HepG2 (cell line): ENCODE results near the gene DNAJB12. TPM values are rescaled to one million over a fixed set of nuclear protein-coding genes. Genes with fewer than 3 reads are reported as not detected.

Source experiments
- ATAC-seq: fragments of 200-7000 bp; cut with Tn5 transposase; 3 replicates; pipeline ENCODE4 v1.9.1; 2020; ENCODE audit warnings: mild to moderate bottlenecking, moderate library complexity
- BruUV-seq: library from RNA; stranded (reverse); fragments of 400-500 nt; replicated peaks from 2 replicates; lab custom pipeline; 2021; lab: Mats Ljungman, UMichigan
- CTCF ChIA-PET: fragments of 300-600 bp; formaldehyde crosslinking; extraction: SDS; loops from one replicate; lab custom pipeline; 2021; ENCODE audit warnings: low total read pairs, inconsistent platforms, low intra/inter-chr PET ratio; lab: Yijun Ruan, JAX
- POLR2A ChIA-PET: fragments of 350-600 bp; sonication (Branson Sonifier 250); formaldehyde crosslinking; loops from one replicate; lab custom pipeline; 2020; ENCODE audit warnings: antibody characterized with exemption, inconsistent platforms; lab: Yijun Ruan, JAX
- DNase-seq: peaks from one replicate; pipeline ENCODE4 v3.0.0-alpha.2; 2015; ENCODE audit warnings: low spot score
- FAIRE-seq: peaks from 3 replicates; lab custom pipeline; 2011; peaks lifted over from hg19 to GRCh38; lab: Jason Lieb, UNC
- H2AFZ ChIP-seq: one replicate; pipeline ENCODE4 v1.6.1; 2011; ENCODE audit warnings: low read length, inconsistent platforms
- H3K27ac ChIP-seq: fragments of 300-600 bp; 3 replicates; pipeline ENCODE4 v1.8.0; 2011; ENCODE audit warnings: mixed run types, mild to moderate bottlenecking, mixed read lengths, low read length, inconsistent platforms; ENCODE audit not compliant: insufficient read depth; ENCODE audit errors: extremely low read length
- H3K27me3 ChIP-seq, 2 experiments: fragments of 200-600 bp in 1 of 2; 2 replicates in 1 of 2; 3 replicates in 1 of 2; pipeline versions ENCODE4 v1.6.0 to v1.8.0; 2011; ENCODE audit warnings: low read length in 2 of 2, mild to moderate bottlenecking in 2 of 2, moderate library complexity in 2 of 2, inconsistent platforms in 1 of 2; ENCODE audit not compliant: insufficient read depth in 2 of 2, control insufficient read depth in 1 of 2
- H3K36me3 ChIP-seq, 2 experiments: fragments of 200-600 bp in 1 of 2; replicated peaks in 1 of 2; 2 replicates in 1 of 2; 3 replicates in 1 of 2; pipeline versions ENCODE4 v1.5.1 to v1.8.0; 2011; ENCODE audit warnings: low read length in 2 of 2, inconsistent platforms in 1 of 2; ENCODE audit not compliant: insufficient read depth in 2 of 2, control insufficient read depth in 1 of 2
- H3K4me1 ChIP-seq: 2 replicates; pipeline ENCODE4 v1.5.1; 2012; ENCODE audit warnings: low read length, inconsistent platforms; ENCODE audit not compliant: insufficient read depth
- H3K4me2 ChIP-seq: 2 replicates; pipeline ENCODE4 v1.6.0; 2011; ENCODE audit warnings: low read depth, low read length, inconsistent platforms
- H3K4me3 ChIP-seq, 3 experiments: fragments of 200-600 bp in 1 of 3; sonication (generic), shearing (Covaris generic) in 1 of 3; replicated peaks in 1 of 3; 2 replicates each; pipeline ENCODE4 v1.5.1; 2011 to 2016; ENCODE audit warnings: low read length in 3 of 3, inconsistent platforms in 2 of 3, low read depth in 2 of 3, mild to moderate bottlenecking in 2 of 3, control low read depth in 1 of 3, mixed read lengths in 1 of 3; ENCODE audit not compliant: insufficient read depth in 1 of 3
- H3K79me2 ChIP-seq: one replicate; pipeline ENCODE4 v1.6.1; 2011; ENCODE audit warnings: low read length, inconsistent platforms; ENCODE audit not compliant: insufficient read depth
- H3K9ac ChIP-seq: 2 replicates; pipeline ENCODE4 v1.6.0; 2011; ENCODE audit warnings: mild to moderate bottlenecking, low read depth, low read length, inconsistent platforms; ENCODE audit not compliant: insufficient read depth
- H3K9me3 ChIP-seq: 2 replicates; pipeline ENCODE4 v1.5.1; 2012; ENCODE audit warnings: mild to moderate bottlenecking, low read length
- H4K20me1 ChIP-seq: 2 replicates; pipeline ENCODE4 v1.6.0; 2011; ENCODE audit warnings: inconsistent platforms, mild to moderate bottlenecking, low read length, moderate library complexity; ENCODE audit not compliant: insufficient read depth
- ADNP ChIP-seq: sonication (generic); formaldehyde crosslinking; IDR thresholded peaks from 2 replicates; pipeline ENCODE4 v1.4.0; 2020; ENCODE audit warnings: missing genetic modification reagents
- AKNA ChIP-seq: sonication (generic); formaldehyde crosslinking; IDR thresholded peaks from 2 replicates; pipeline ENCODE4 v1.4.0; 2020; ENCODE audit warnings: missing genetic modification reagents, borderline replicate concordance
- CEBPB ChIP-seq: IDR thresholded peaks from 2 replicates; pipeline ENCODE4 v1.6.1; 2011; ENCODE audit warnings: low read depth, low read length, improper control_type of control experiment, borderline replicate concordance
- ELF4 ChIP-seq: sonication (generic); formaldehyde crosslinking; IDR thresholded peaks from 2 replicates; pipeline ENCODE4 v1.5.0; 2020; ENCODE audit warnings: missing genetic modification reagents, mild to moderate bottlenecking, moderate library complexity, borderline replicate concordance
- EP300 ChIP-seq, 3 experiments: sonication (generic) in 1 of 3; formaldehyde crosslinking in 1 of 3; IDR thresholded peaks; 2 replicates each; pipeline versions ENCODE4 v1.5.1 to v1.6.1; 2011 to 2020; ENCODE audit warnings: low read depth in 2 of 3, low read length in 2 of 3, borderline replicate concordance in 1 of 3, improper control_type of control experiment in 1 of 3, mild to moderate bottlenecking in 1 of 3, missing genetic modification reagents in 1 of 3, moderate library complexity in 1 of 3
- GATAD2A ChIP-seq: IDR thresholded peaks from 2 replicates; pipeline ENCODE4 v1.6.1; 2016
- HDAC1 ChIP-seq: sonication (generic); formaldehyde crosslinking; IDR thresholded peaks from 2 replicates; pipeline ENCODE4 v1.5.1; 2020; ENCODE audit warnings: mild to moderate bottlenecking, missing genetic modification reagents
- HDAC6 ChIP-seq: fragments of 200-600 bp; sonication (generic); IDR thresholded peaks from 2 replicates; pipeline ENCODE4 v1.7.0; 2017; ENCODE audit warnings: mild to moderate bottlenecking, antibody characterized with exemption, low read length, low read depth
- HNRNPLL ChIP-seq: fragments of 200-400 bp; formaldehyde crosslinking; IDR thresholded peaks from 2 replicates; pipeline ENCODE4 v1.6.1; 2017; ENCODE audit warnings: mild to moderate bottlenecking, low read depth, low read length; ENCODE audit not compliant: poor library complexity, severe bottlenecking
- IRF9 ChIP-seq: sonication (generic); formaldehyde crosslinking; IDR thresholded peaks from 2 replicates; pipeline ENCODE4 v1.8.0; 2022; ENCODE audit warnings: missing genetic modification reagents, mild to moderate bottlenecking, borderline replicate concordance
- KDM1A ChIP-seq: IDR thresholded peaks from 2 replicates; pipeline ENCODE4 v1.6.1; 2016; ENCODE audit warnings: missing compliant biosample characterization
- PHF21A ChIP-seq: sonication (generic); formaldehyde crosslinking; IDR thresholded peaks from 2 replicates; pipeline ENCODE4 v1.5.0; 2020; ENCODE audit warnings: mild to moderate bottlenecking, missing genetic modification reagents
- PPARG ChIP-seq: conservative IDR thresholded peaks from 2 replicates; pipeline ENCODE4 v1.6.1; 2016; ENCODE audit warnings: missing biosample characterization, missing genetic modification reagents
- RARA ChIP-seq: IDR thresholded peaks from 2 replicates; pipeline ENCODE4 v1.6.1; 2016; ENCODE audit warnings: missing genetic modification reagents, missing compliant biosample characterization
- ZFP90 ChIP-seq: sonication (generic); formaldehyde crosslinking; IDR thresholded peaks from 2 replicates; pipeline ENCODE4 v1.8.0; 2022; ENCODE audit warnings: missing genetic modification reagents, mild to moderate bottlenecking, inconsistent platforms, borderline replicate concordance
- ZNF431 ChIP-seq: sonication (generic); formaldehyde crosslinking; IDR thresholded peaks from 2 replicates; pipeline ENCODE4 v1.9.0; 2022; ENCODE audit warnings: missing genetic modification reagents, low read depth, mild to moderate bottlenecking, borderline replicate concordance
- ZNF776 ChIP-seq: sonication (generic); formaldehyde crosslinking; IDR thresholded peaks from 2 replicates; pipeline ENCODE4 v1.4.0; 2020; ENCODE audit warnings: mild to moderate bottlenecking, missing genetic modification reagents
- WGBS: methylation state at CpG from one replicate; pipeline ENCODE4 v1.1.6; 2017; ENCODE audit warnings: low lambda C conversion rate; 5-methylcytosine and 5-hydroxymethylcytosine counted together
- in situ Hi-C: cut with HindIII; loops from 2 replicates; pipeline ENCODE4 v1.10.0; 2017; ENCODE audit warnings: low pct_unique_long_range_greater_than_20kb; ENCODE audit not compliant: extremely low pct_ligation_motif_present
- intact Hi-C: fragments of 100-400 bp; cut with micrococcal nuclease; formaldehyde crosslinking; loops from one replicate; pipeline ENCODE4 v1.10.0; 2022; ENCODE audit not compliant: unreplicated experiment
- polyA plus RNA-seq, 8 experiments: library from polyadenylated mRNA; depleted of rRNA in 3 of 8; stranded (reverse) in 7 of 8; unstranded in 1 of 8; fragments of >200 nt; fragmentation: Illumina TruSeq in 4 of 8; extraction: Trizol in 4 of 8; gene quantifications; 2 replicates each; pipeline versions ENCODE4 v1.2.1 to v1.2.3, GENCODE V29; 2011 to 2016; ENCODE audit warnings: low read depth in 4 of 8, missing spikeins in 1 of 8, mixed read lengths in 1 of 8; ENCODE audit not compliant: insufficient read depth in 1 of 8
- total RNA-seq, 5 experiments: library from RNA; depleted of rRNA; stranded (reverse); fragments of >200 nt; fragmentation: Illumina TruSeq; extraction: Trizol; gene quantifications; 2 replicates each; pipeline ENCODE4 v1.2.3, GENCODE V29; 2016; ENCODE audit warnings: low read depth in 1 of 5

The DNAJB12 gene
- total and polyA plus RNA-seq, 2 of the 13 experiments (the other 11 are each of a cell fraction or from before 2014, with no cell fraction given) = 10.8 to 18.2 TPM

GRCh38 chr10:72318418-72319262 is 36.1 kb downstream of the DNAJB12 start:
- H3K27me3 ChIP-seq = no peaks in the 10 kb centered on the region
- in situ Hi-C loops = no loop called here
- TF ChIP-seq EP300 (IDR thresholded peaks at IDR 0.05; ENCODE audit: low read depth in 2 of 2, low read length in 2 of 2) = no peak
- TF ChIP-seq EP300 (CRISPR knock-in tag; IDR thresholded peaks at IDR 0.05; ENCODE audit: borderline replicate concordance) = no peak
- TF ChIP-seq HDAC6 = no peak
- peak; percentile 20; the same call in 1 of the 2 replicates for TF ChIP-seq PPARG
- TF ChIP-seq RARA (CRISPR knock-in tag) = 0 out of 2 replicates have a peak, but pooled peaks have one; percentile 28
- TF ChIP-seq ADNP = 0 out of 2 replicates have a peak, but pooled peaks have one; percentile 4
- no peak for TF ChIP-seq HDAC1 (CRISPR knock-in tag)
- no peak for TF ChIP-seq ZNF431
- TF ChIP-seq ZNF776 (CRISPR knock-in tag) = no peak
- peak; percentile 63; the same call in 1 of the 2 replicates for TF ChIP-seq KDM1A
- TF ChIP-seq CEBPB = no peak
- no peak for TF ChIP-seq AKNA
- no peak for TF ChIP-seq HNRNPLL
- no peak for TF ChIP-seq IRF9 (CRISPR knock-in tag)
- TF ChIP-seq PHF21A (CRISPR knock-in tag) = no peak
- peak; percentile 43; the same call in 1 of the 2 replicates for TF ChIP-seq ELF4 (CRISPR knock-in tag)
- TF ChIP-seq GATAD2A (CRISPR knock-in tag) = 0 out of 2 replicates have a peak, but pooled peaks have one; percentile 36
- no peak for TF ChIP-seq ZFP90 (CRISPR knock-in tag)

More at GRCh38 chr10:72318418-72319262, 36.1 kb downstream of the DNAJB12 start:
- Histone ChIP-seq H2AFZ (no peak overlapping the region), H3K79me2 (no peaks in the 10 kb centered on the region), H3K4me3 (peak overlapping the region; percentile 43 to 75 (median 49)), H3K9me3 (no peaks in the 10 kb centered on the region), H3K9ac (peak overlapping the region; percentile 84), H3K4me1 (peaks cover 85% of the 10 kb centered on the region), H3K27ac (peak overlapping the region; percentile 98), H3K36me3 (no peaks in the 10 kb centered on the region), H3K4me2 (peak overlapping the region; percentile 98), H4K20me1 (no peaks in the 10 kb centered on the region)
- 59% methylated on average over 10 of the region's 10 CpGs for WGBS
- FAIRE-seq = no peak
- intact Hi-C loops = loop anchor here (2.0 kb wide), 1 partner anchor 46 kb away; the partner anchor contains the start of gene DDIT4
- DNase-seq = no peak
- no peak for ATAC-seq
- ChIA-PET CTCF (no interaction called here), POLR2A (interaction anchor here (0.7 to 8.1 kb wide), 8 partner anchors 12 to 274 kb away, joined by 3 to 322 read pairs (median 28); partner anchors contain the start of gene DDIT4)
- TSS peak; percentile 41 for BruUV-seq
